ENCODE results near the gene SOAT2.
"Not testable (repeated sequence)": the region's sequence is repeated elsewhere in the genome, so short reads cannot be mapped to it uniquely, and the experiment has no call there.

Gene SOAT2

DNA sequence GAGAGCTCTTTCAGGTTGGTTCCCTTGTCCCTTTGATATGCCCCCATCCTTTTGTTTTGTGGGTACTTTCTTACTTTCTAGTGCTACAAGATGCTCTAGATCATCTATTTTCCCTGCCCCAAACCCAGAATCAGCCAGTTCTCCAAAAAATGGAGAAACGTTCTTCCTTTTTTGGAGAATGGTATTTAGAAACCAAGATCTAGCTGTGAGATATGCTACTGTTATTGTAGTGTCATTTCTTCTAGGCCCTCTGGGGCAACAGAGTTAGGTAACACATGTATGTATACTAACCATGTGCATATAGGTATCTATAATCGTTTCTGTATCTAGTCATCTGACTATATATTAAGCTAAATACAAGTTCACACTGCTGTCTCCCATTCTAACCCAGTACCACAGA is 12.7 kb upstream of the SOAT2 start:
- in situ Hi-C loops (cut with MboI; ENCODE audit: low pct_unique_long_range_greater_than_20kb, low sequenced_read_pairs, unreplicated experiment): no loop called here

DNA sequence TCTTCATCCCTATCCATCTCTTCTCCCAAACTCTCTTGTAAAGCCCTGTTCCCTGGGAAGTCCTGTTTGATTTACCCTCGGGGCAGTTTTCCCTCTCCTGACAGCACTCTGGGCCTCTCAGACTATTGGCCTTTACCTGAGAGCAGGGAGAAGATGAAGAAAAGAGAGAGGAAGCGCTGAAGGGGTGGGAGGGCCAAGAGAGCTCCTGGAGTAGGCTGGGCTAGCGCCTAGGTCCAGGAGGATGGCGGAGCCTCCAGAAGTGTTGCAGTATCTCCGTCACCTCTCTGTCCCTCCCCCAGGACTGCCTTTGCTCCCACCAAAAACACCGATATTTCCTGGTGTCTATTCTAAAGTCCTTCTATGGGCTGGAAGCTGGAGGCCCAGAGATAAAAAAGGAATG is 11.5 kb upstream of the SOAT2 start:
- DNase-seq (ENCODE audit: low spot score): no peak
- in situ Hi-C loops (cut with MboI; ENCODE audit: low pct_unique_long_range_greater_than_20kb, low sequenced_read_pairs, unreplicated experiment): no loop called here
- TF ChIP-seq, protein P1, sequence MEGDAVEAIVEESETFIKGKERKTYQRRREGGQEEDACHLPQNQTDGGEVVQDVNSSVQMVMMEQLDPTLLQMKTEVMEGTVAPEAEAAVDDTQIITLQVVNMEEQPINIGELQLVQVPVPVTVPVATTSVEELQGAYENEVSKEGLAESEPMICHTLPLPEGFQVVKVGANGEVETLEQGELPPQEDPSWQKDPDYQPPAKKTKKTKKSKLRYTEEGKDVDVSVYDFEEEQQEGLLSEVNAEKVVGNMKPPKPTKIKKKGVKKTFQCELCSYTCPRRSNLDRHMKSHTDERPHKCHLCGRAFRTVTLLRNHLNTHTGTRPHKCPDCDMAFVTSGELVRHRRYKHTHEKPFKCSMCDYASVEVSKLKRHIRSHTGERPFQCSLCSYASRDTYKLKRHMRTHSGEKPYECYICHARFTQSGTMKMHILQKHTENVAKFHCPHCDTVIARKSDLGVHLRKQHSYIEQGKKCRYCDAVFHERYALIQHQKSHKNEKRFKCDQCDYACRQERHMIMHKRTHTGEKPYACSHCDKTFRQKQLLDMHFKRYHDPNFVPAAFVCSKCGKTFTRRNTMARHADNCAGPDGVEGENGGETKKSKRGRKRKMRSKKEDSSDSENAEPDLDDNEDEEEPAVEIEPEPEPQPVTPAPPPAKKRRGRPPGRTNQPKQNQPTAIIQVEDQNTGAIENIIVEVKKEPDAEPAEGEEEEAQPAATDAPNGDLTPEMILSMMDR (IDR thresholded peaks at IDR 0.05; ENCODE audit: extremely low read depth, insufficient read depth, missing control alignments): no peak

More for the DNA sequence above, 12.7 kb upstream of the SOAT2 start:
- DNase-seq (ENCODE audit: low spot score): no peak
- TF ChIP-seq, protein P1 (IDR thresholded peaks at IDR 0.05; ENCODE audit: extremely low read depth, insufficient read depth, missing control alignments): no peak

DNA sequence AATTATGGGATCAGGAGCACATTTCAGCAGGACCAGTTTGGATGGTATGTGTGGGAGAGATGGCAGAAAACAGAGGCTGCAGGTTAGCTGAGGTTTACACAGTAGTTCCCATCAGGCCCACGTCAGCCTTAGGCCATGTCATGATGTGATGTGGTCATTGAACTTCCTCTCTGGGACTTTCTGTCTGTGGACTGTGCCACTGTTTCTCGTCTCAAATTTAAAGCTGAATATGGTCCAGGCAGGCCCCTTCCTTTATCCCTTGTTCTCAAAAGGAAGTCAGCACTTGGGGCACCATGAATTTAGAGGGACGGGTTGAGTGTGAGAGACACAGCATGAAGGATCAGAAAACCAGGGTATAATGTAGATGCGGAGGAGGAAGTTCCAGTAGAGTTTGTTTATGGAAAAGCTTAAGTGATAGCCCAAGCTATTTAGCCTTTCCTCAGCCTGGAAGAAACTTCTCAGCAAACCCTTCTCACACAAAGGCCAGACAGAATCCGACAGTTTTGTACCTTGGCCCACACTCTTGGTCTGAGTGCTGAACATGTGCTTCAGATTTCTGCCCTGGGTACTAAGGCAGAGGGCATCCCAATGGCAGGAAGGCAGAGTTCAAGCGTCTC is 9.4 kb upstream of the SOAT2 start:
- TF ChIP-seq, protein P1 (IDR thresholded peaks at IDR 0.05; ENCODE audit: extremely low read depth, insufficient read depth, missing control alignments): no peak
- in situ Hi-C loops (cut with MboI; ENCODE audit: low pct_unique_long_range_greater_than_20kb, low sequenced_read_pairs, unreplicated experiment): no loop called here
- no peak for DNase-seq (ENCODE audit: low spot score)

DNA sequence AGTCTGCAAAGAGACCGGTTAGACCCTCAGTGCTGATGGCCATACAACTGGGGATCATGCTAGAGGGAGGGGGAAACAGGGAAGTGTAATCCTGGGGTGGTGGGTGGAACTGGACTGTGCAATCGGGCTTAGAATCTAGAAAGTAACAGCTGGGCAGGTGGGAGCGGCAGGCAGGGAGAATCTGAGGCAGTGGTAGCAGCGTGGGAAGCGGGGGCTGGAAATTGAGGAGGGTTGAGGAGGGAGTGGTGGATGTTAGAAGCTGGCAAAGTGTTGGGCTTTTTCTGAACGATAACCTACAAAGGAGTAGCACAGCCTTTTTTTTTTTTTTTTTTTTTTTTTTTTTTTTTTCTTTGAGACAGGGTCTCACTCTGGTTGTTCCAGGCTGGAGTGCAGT is 8.9 kb upstream of the SOAT2 start:
- TF ChIP-seq, protein P1 (IDR thresholded peaks at IDR 0.05; ENCODE audit: extremely low read depth, insufficient read depth, missing control alignments): no peak
- DNase-seq (ENCODE audit: low spot score): no peak
- in situ Hi-C loops (cut with MboI; ENCODE audit: low pct_unique_long_range_greater_than_20kb, low sequenced_read_pairs, unreplicated experiment): no loop called here

DNA sequence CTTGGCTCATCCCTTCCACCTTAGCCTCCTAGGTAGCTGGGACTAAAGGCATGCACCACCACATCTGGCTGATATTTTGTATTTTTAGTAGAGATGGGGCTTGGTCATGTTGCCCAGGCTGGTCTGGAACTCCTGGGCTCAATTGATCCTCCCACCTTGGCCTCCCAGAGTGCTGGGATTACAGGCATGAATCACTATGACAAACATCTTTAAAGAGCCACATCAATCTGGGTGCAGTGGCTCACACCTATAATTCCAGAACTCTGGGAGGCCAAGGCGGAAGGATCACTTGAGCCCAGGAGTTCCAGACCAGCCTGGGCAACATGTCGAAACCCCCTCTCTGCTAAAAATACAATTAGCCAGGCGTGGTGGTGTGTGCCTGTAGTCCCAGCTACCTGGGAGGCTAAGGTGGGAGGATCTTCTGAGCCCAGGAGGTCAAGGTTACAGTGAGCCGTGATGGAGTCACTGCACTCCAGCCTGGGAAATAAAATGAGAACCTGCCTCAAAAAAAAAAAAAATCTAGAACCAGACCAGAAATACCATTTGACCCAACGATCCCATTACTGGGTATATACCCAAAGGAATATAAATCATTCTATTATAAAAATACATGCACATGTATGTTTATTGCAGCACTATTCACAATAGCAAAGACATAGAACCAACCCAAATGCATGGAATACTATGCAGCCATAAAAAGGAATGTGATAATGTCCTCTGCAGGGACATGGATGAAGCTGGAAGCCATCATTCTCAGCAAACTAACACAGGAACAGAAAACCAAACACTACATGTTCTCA is 8.3 kb upstream of the SOAT2 start:
- in situ Hi-C loops (cut with MboI; ENCODE audit: low pct_unique_long_range_greater_than_20kb, low sequenced_read_pairs, unreplicated experiment); DNase-seq (ENCODE audit: low spot score): not testable (repeated sequence)

DNA sequence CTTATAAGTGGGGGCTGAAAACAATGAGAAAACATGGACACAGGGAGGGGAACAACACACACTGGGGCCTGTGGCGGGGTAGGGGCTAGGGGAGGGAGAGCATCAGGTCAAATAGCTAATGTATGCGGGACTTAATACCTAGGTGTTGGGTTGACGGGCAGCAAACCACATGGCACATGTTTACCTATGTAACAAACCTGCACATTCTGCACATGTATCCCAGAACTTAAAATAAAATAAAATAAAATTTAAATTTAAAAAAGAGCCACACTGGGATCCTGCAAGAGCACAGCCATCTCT is 7.7 kb upstream of the SOAT2 start:
- DNase-seq (ENCODE audit: low spot score); in situ Hi-C loops (cut with MboI; ENCODE audit: low pct_unique_long_range_greater_than_20kb, low sequenced_read_pairs, unreplicated experiment): not testable (repeated sequence)

DNA sequence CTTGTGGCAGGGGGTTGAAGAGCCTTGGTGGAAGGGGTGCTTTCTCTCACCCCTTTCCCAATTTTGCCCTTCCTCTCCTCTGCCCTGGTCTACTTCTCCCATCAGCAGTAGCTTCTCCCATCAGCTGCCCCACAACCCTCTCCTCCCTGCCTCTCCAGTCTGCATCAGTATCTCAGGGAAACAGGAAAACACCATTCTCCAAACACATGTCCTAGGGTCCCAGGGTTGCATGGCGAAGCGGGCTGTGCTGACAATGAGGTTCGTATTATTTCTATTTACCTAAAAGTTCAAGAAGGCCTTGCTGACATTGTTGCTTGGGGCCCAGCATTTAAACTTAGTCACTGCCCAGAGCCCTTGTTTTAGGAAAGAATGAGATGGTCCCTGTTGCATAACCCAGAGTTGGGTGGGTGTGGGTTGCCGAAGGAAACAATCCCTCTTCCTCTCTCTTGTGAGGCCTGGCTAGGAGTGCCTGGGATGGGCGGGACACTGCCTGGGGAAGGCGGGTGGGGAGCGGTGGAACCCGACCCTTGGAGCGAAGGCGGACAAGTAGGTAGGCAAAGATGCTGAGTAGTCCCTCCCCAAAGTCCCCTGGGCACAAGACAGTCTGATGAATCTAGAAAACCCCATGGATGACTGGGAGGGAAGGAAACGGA is 7.1 kb upstream of the SOAT2 start:
- no peak for DNase-seq (ENCODE audit: low spot score)
- in situ Hi-C loops (cut with MboI; ENCODE audit: low pct_unique_long_range_greater_than_20kb, low sequenced_read_pairs, unreplicated experiment): no loop called here
- TF ChIP-seq, protein P1 (IDR thresholded peaks at IDR 0.05; ENCODE audit: extremely low read depth, insufficient read depth, missing control alignments): no peak

Measured in GM13977 (cell line).